Measurements from ENCODE around the gene SNAP25.
A peak's percentile ranks its signal among the peaks of the same experiment; 100 is the strongest.

Gene SNAP25

DNA sequence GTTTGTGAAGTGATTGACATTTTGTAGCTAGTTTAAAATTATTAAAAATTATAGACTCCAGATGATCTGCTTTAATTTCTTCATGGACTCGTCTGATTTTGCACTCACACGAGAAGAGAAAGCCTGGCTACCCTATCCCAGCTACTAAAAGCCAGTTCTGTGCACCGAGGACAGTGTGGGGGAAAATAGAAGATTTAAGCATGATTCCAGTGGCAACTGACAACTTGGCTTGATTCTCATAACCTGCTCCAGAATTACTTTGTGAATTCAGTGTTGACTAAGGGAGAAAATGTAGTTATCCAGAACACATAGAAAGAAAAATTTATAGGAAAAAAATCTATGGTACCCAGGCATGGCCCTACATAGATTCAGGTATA lies 88.7 kb downstream of the SNAP25 start:
- no peak for DNase-seq

DNA sequence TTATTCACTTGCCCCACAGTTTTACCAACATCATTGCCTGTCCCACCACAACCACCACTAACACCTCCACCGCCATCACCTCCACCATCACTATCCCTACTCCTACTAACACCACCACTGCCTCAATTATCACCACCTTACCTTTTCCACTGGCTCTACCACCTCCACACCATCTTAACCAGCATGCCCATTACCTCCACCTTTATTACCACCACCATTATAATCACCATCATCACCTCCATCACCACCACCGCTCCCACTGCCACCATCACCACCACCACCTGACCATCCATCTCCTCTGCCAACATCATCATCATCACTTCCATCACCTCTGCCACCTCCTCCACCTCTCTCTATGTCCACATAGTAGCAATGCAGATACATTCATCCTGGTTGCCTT lies 90.0 kb downstream of the SNAP25 start:
- no peak for DNase-seq

DNA sequence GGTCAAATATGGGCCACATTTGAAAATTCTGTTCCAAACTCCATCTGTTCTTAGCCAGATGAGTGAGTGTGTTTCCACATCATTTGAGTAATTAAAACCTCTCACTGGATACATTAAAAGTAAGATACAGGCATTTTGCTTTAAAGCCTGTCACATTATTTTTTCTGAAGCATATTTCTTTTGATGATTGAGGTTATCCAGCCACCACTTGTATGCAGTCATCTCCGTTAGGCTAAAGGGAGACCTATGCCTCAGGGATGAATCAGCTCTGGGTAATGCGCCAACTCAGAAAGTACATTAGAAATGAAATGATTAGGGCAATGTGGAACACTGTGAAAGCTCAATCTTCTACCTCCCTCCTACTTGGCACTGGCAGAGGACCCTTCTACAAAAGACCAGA lies 90.7 kb downstream of the SNAP25 start:
- DNase-seq, result no peak

DNA sequence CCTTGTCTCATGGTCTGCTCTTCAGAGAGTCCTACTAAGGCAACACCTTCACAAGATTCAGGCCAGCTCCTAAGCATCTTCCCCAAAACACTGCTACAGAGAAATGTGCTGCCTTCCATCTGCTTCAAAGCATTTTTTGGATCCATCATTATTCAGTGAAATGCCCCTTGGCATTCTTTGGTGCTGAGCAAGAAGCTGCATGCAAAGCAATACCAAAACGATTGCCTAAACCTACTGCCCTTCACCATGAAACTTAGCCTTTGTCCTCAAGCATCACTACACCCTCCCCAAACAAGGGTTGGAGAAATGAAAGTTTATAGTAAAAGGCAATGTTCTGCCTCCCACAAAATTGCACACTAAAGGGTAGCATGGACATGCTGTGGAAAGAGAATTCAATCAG lies 93.5 kb downstream of the SNAP25 start:
- no peak for DNase-seq

DNA sequence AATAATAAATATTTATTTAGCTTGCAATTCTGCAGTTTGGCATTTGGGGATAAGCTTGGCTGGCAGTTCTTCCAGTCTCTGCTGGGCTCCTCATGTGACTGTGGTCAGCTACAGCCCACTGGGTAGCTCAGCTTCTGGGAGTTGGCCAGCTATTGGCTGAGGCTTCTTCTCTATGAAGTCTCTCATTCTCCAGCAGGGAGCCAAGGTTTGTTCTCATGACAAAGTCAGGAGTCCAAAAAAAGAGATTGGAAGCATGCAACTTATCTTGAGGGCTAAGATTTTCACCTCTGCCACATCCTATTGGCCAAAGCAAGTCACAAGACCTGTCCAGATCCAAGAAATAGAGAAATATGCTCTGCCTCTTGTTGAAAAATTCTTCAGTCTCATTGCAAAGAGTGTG lies 94.6 kb downstream of the SNAP25 start:
- DNase-seq, result no peak

DNA sequence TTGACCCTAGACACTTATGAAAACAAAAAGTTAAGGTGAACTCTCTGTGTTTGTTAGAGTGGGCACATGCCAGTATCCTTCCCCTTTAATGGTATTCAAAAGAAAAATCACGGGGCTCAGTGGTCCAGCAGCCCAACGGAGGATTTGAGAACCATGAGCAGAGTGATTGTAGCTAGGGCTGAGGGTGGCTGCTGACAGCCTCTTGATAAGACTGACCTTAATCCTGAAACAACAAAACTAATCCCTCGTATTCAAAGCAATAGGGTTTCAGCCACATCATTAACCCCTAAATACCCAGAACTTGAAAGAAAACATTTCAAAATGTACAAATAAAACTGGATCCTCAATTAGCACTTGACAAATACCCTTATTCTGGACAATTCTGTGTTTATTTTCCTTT lies 95.1 kb downstream of the SNAP25 start:
- DNase-seq, result peak; percentile 47

DNA sequence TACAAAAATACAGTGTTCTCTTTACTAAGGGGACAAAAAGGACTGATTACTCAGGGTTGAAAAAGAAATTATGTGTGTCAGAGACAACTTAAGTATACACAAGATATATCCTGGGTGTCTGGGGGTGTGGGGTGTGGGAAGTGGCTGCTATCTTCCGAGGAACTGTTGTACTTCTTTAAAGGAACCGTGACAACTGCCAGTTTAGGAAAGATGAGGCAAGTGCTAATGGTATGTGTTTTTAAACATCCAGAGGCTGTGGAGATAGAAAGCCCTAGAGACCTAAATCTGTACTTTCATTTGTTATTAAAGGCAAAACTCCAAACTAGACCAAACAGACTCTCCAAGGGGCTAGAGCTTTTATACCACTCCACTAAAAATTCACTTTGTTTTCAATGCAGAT lies 95.6 kb downstream of the SNAP25 start:
- no peak for DNase-seq

DNA sequence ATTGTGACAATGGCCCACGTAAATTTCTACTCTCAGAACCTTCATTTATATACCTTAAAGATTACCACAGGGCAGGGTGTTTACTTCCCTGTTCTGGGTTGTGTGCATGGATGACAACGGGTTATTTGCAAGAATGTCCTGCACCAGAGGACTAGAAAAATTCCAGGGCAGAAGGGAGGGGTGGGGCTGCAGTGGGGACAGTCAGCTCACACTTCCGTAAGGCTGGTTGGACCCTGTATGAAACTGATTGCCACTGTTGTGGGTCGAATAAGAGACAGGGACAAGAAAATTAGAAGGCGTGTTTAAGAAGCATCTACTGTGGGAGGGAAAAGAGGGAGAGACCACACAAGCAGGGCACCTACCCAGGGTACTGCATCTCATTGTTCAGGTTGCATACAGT lies 96.5 kb downstream of the SNAP25 start:
- no peak for DNase-seq

DNA sequence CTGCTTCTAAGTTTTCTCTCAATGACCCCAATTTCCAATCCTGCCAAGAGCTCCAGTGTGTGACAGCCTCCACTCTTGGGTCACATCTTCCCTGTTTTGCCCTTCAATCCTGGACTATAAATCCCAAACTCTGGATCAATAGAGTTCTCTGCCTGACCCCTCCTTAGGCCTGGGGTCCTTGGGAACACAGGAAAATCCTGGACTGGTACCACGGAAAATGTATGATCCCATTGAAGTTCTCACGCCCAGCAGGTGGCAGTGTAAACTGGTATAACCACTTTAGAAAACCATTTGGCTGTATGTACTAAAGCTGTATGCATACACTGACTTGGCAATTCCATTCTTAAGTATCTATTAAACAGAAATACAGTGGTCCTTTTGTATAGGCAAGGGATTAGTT lies 98.0 kb downstream of the SNAP25 start:
- DNase-seq, result peak; percentile 60

DNA sequence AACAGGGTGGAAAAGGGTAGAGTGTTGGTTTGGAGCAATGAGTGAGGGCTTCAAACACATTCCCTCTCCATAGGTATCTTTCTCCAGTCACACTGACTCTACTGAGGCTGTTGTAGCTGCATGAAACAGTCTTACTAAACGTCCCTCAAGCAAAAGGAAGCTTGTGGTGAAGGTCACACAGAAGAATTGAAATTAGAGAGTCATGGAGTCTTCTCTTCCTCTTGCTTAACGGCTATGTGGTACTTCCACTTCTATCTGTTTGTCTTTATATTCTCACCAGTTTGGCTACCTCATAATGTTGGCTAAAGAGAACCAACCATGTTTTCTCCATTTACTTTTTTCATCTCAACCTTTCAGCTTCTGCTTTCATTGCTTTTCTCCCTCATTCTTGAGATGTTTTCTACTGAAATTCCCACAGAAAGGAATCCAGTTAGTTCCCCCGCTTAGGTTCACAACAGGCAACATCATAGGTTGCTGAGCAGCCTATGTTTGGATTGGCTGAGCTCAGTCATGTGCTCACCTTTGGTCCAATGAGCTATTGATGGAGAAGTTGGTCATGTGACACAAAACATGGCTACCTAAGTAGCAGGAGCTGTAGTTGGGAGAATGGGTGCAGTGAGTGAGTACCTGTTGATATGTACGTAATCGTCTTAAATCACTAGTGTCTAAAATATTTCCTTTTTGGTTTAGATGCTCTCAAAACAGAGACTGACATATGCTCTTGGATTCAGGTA lies 99.8 kb downstream of the SNAP25 start:
- no peak for DNase-seq

DNA sequence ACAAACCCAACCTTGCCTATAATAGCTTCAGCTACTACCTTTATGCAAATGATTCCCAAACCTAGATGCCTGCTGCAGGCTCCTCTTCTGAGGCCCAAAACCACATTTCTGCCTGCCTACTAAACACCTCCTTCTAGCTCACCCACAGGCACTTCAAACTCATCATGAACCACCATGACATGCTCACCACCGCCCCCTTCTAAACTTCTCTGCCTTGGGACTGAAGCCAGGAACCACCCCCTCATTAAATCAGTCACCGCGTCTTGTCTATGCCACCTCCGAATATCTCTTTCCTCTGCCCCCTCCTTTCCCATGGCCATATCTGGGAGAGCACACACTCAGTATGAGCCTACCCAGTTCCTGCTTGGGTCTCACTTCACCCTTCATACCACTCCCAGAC lies 101.2 kb downstream of the SNAP25 start:
- DNase-seq, result no peak

DNA sequence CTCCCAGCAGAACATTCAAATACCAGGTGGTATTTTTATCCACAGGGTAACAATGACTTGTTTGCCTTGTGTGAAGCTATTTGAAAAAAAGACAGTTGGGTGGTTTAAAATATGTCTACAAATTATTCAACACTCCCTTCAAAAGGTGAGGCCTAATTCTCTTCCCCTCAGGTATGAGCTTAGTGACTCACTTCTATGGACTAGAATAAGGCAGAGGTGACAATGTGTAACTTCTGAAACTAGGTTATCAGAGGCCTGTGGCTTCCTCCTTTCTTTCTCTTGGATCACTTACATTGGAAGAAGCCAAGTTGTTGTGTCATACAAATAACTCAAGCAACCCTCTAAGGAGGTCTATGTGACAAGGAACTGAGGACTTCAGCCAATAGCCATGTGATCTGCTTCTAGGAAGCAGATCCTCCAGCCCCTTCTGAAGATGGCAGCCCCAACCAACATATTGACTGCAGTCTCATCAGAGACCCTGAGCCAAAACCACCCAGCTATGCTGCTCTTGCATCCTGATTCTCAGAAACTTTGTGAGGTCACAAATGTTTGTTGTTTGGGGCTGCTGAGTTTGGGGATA lies 102.6 kb downstream of the SNAP25 start:
- no peak for DNase-seq

DNA sequence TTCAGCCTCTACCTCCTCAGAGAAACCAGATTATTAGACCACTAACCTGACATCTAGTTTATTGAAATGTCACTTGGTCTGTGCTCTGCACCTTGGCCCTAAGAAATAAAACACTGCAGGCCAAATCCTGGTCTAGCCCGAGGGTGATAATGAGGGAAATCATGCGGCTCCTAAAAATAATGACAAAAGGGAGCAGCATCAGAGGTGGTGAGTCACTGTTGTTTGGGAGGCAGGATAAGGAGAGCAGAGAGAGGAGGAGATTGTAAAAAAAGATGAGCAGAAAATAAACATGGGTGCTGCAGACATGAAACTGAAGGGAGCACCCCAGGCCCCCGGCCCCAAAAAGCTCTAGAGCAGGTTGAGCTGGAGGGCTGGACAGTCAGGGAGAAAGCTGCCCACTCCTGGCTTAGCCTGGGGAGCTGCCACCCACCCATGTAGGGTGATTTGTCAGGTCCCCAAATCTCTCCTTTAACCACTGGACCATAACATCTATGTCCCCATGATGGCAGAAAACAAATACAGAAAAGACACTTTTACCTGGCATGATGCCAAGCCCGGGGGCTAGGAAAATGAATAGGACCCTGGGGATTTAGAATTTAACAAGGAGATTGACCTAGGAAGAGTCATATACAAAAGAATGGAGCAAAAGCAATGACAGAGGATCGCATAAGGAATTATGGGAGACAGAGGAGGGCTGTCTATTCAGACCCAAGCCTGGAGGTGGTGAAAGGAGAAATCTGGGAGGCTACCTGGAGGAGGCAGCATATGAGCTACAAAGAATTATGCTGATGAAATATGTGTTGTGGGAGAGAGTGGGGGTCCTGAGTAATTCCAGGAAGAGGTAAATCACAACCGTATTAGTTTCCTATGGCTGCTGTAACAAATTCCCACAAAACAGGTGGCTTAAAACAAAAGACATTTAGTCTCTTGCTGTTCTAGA lies 103.7 kb downstream of the SNAP25 start:
- DNase-seq, result no peak

DNA sequence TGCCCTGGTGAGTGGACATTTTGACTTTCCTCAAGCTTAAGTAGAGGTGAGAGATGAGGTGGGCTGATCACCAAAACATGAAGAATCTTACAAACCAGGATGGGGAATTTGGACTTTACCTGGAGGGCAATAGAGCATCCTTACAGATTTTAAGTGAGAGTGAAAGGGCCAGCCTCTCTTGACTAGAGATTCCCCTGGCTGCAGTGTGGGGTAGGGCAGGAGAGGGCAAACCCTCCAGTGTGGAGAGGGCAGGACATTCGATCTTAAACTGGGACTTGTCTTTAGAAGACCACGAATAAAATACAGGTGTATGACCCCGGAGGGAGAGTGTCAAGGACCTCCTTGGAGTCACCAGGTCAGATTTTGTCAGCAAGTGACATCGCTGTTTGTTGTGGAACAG lies 105.1 kb downstream of the SNAP25 start:
- no peak for DNase-seq

DNA sequence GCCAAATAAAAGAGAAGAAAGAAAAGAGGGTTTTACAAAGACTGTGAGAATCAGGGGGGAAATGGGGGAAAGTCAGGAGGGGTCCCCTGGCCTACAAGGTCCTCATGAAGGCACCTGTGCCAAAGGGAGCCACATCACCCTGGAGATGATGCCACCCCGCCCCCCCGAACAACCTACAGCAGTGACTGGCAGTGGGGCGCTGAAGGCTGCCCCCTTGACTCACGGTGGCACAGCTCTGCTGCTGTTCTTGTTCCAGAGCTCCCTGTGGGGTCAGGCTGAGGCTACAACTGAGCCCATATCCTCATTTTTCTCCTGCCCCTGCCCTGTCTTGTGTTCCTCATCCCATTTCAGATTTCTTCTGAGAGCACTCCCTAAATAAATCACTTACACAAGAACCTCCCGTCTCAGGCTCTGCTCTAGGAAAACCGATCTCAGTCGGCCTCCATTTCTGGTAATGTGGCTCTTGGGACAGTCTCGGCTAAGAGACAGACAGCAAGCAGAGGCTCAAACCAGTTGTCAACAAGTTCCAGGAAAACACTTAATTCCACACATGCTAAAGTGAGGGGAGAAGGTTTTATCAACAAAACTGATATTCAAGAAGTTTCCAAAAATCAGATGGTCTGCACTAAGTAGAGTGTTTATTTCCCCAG lies 105.7 kb downstream of the SNAP25 start:
- no peak for DNase-seq

DNA sequence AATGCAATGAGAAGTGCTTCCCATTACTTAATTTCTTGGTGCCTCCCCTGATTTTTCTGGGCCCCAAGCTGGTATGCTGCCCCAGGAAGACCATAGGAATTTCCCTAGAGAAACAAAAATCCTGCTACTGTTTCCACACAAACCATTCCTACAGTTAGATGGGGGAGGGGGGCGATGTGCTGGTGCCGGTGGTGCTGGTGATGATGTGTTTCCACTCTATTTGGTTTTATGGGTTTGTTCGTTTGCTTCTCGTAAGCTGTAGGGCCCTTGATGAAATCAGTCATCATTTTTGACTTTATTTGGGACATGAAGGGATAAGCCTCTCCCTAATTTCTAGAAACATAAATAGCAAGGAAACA lies 110.2 kb downstream of the SNAP25 start:
- peak; percentile 37 for DNase-seq

DNA sequence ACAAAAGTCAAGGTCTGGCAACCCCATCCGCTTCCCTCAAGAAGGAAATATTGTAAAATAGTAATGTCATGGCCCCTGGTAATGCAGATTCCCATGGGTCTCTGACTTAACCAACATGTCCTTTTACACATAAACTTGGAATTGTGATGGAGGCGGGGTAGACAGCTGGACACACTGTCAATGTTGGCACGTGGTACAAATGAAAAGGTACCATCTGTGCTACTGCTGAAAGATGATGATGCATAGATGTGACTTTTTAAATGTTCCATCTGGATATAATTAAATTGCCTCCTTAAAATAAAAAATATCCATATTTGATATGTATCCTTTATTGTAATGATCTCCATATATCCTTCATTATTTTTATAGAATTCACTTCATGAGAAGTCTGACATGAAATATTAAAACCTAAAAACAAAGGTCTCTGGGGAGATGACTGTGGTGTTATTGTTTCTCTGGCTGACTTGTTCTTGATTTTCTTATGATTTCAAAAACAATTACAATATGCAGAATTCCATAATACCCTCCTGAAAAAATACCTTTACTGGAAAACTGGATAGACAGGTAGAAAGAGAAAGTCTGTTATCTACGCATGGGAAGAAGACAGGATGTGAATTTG lies 110.9 kb downstream of the SNAP25 start:
- DNase-seq, result no peak

DNA sequence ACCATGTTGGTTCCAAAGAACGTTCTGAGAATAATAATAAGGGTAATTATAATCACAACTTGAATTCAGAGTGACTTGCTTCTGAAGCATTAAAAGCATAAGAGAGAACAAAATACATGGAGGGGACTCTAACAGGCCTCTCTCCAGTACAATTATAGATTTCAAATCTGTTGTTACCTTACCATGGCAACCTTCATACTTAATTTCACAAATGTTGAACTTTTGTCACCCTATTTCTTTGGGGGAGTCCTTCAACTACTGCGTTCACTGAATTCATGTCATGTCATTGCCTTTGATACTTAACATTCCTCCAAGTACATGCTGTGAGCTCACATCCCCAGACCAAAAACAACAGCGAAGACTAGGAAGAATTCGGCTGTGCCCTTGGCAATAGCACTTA lies 111.4 kb downstream of the SNAP25 start:
- no peak for DNase-seq

DNA sequence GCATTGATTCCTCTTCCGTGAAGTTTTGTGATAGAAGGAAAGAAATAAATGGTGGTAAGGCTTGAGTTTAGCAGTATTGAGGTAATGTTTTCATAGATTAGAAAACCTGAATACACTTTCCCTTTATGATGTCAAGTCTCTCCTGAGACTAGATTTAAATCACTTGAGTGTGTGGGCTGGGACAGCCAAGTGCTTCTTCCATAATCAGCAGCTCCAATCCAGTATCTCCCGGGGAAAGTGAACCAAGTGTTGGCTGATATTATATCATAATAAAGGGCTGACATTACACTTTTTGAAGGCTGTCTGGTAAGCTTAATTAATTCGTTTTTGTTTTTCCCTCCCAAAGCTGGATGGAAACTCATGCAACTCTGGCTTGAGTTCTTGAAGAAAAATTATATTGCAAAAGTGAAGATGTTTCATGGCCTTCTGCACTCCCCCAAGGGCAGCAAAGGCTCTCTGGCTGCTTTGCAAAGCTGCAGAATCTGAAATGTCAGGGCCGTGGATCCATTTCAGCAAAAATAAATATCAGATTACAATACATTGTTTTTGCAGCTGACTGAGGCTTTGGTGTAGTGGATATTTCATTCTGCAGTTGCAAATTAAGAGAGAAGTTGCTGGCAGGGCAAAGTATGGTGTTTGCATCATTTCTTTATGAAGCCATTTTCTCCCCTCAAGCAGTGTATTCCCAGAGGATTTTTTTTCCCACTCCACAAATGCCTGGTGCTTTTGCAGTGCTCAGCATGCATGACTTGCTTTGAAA lies 114.2 kb downstream of the SNAP25 start:
- DNase-seq, result no peak

DNA sequence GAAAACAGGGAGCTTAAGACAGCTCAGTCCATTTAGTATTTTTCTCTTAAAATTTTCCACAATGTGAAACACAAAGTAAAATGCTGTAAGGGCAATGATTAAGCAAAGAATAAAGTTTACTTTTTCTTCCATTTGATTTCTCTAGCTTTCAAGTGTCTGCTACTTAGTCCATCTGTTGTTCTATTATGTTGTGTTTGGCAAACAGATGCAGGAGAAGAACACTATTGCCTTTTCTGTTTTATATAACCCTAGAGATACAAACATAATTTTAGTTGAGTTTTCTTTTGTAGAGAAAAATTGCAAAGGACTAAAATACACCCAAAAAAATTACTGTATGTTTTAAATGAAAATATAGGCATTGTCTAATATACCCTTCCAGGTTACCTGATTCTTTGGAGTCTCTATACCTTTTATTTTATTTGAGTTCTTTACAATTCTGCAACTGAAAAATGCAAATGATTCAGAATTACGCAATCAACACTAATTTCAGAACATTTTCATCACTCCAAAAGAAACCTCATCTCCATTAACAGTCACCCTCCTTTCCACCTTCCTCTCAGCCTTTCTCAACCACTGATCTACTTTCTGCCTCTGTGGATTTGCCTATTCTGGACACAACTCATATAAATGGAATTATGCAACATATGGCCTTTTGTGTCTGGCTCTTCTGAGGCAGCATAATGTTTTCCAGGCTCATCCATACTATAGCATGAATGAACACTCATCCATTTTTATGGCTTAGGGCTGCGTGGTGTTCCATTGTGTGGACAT lies 118.5 kb downstream of the SNAP25 start:
- no peak for DNase-seq

DNA sequence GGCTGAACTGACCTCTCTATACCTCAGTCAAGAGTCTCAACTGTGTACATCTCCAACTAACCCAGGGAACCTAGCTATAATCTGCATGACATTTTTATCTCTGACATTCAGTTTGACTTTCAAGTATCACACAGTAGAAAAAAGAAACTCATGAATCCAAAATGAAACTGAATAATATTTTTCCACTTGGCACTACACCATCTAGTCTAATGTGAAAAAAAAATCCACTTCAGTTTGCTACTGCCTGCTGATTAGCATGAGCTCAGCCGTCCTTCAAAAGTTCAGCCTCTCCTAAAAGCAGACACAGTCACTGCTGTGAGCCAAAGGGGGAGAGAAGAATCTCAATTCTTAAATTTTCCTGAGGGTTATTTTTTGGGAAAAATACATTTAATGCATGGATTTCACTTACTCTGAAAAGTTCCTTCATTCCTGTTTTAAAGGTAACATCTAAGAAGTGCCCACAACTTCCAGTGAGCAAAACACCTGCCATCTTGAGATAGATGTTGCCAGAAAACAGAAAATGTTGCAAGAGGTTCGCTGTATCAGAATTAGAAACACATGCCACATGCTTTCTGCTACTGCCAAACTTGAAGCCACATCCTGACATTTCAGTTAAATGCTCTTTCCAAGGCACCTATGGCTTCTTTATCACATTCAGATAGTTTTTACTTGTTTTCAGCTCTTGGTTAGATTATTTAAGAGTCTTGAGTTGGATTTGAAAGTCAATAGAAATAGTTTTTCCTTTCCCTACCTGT lies 120.0 kb downstream of the SNAP25 start:
- DNase-seq, result no peak
